Vagina (tissue), 2 donors: ENCODE measurements around the gene VCX3B. TPM values are rescaled to one million over a fixed set of nuclear protein-coding genes. Genes with fewer than 3 reads are reported as not detected.
"Not testable (repeated sequence)": the region's sequence is repeated elsewhere in the genome, so short reads cannot be mapped to it uniquely, and the experiment has no call there.

Experiments
- DNase-seq, 2 donors: peaks; one replicate each; pipeline ENCODE4 v3.0.0-alpha.2; 2017; ENCODE audit errors: extremely low spot score in 2 of 2
- H3K27ac ChIP-seq: fragments of 200-600 bp; sonication (generic); one replicate; pipeline ENCODE4 v1.5.1; 2019
- H3K27me3 ChIP-seq: fragments of 200-600 bp; sonication (generic); one replicate; pipeline ENCODE4 v1.5.1; 2019
- H3K36me3 ChIP-seq, 2 donors: fragments of 200-600 bp; sonication (generic); one replicate each; pipeline ENCODE4 v1.5.1; 2017 to 2019
- H3K4me1 ChIP-seq: fragments of 200-600 bp; sonication (generic); one replicate; pipeline ENCODE4 v1.5.1; 2019
- H3K4me3 ChIP-seq, 2 donors: fragments of 200-600 bp; sonication (generic); 1 replicate in 1 of 2; 2 replicates in 1 of 2; pipeline ENCODE4 v1.5.1; 2016 to 2019
- H3K9me3 ChIP-seq: fragments of 200-600 bp; sonication (generic); one replicate; pipeline ENCODE4 v1.5.1; 2019
- POLR2A ChIP-seq, 2 donors: fragments of 450-650 bp; IDR thresholded peaks; one replicate each; pipeline ENCODE4 v1.6.1; 2017; ENCODE audit warnings: antibody characterized with exemption in 2 of 2, mild to moderate bottlenecking in 2 of 2, moderate library complexity in 2 of 2
- POLR2AphosphoS5 ChIP-seq, 2 donors: sonication (generic); formaldehyde crosslinking; IDR thresholded peaks; one replicate each; pipeline ENCODE4 v1.9.0; 2017; ENCODE audit warnings: antibody characterized with exemption in 2 of 2, mild to moderate bottlenecking in 2 of 2, low read depth in 1 of 2; ENCODE audit not compliant: insufficient read depth in 1 of 2
- intact Hi-C: fragments of 100-400 bp; cut with DNase I; formaldehyde crosslinking; loops from one replicate; pipeline ENCODE4 v1.15.1; 2023
- total RNA-seq: library from RNA; depleted of rRNA; stranded (reverse); fragments of >200 nt; gene quantifications from one replicate; pipeline ENCODE4 v1.2.3, GENCODE V29; 2016
- TF ChIP-seq, protein P1 (sequence below), 3 experiments: fragments of 450-650 bp in 2 of 3; fragments of 200-600 bp in 1 of 3; sonication (generic) in 1 of 3; IDR thresholded peaks; one replicate each; pipeline ENCODE4 v1.5.1; 2017 to 2019; ENCODE audit warnings: antibody characterized with exemption in 3 of 3, mild to moderate bottlenecking in 2 of 3, moderate library complexity in 2 of 3

The VCX3B gene
- total RNA-seq, 1 donor from 2014 or later, result not detected

DNA sequence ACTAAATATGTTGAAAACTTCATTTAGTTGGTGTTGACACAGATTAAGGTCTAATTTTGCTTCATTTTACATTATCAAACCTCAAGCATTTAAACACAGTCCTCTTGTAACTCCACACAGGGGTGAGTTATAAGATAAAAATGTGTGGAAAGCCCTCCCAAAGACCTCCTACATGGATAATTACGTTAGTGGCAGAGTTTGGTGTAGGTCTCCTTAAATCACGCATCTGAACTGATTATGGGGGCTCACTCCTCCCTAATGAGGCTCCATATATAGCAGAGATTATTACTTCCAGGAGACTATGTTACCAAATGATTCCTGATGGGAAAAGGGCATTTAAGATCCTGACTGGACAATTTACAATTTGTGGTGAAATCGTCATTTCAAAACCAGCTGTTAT is 32.2 kb upstream of the VCX3B start:
- no peak for TF ChIP-seq POLR2A (IDR thresholded peaks at IDR 0.05)
- no peak for TF ChIP-seq POLR2AphosphoS5 (IDR thresholded peaks at IDR 0.05; ENCODE audit: insufficient read depth in 1 of 2, low read depth in 1 of 2)
- TF ChIP-seq, protein P1, sequence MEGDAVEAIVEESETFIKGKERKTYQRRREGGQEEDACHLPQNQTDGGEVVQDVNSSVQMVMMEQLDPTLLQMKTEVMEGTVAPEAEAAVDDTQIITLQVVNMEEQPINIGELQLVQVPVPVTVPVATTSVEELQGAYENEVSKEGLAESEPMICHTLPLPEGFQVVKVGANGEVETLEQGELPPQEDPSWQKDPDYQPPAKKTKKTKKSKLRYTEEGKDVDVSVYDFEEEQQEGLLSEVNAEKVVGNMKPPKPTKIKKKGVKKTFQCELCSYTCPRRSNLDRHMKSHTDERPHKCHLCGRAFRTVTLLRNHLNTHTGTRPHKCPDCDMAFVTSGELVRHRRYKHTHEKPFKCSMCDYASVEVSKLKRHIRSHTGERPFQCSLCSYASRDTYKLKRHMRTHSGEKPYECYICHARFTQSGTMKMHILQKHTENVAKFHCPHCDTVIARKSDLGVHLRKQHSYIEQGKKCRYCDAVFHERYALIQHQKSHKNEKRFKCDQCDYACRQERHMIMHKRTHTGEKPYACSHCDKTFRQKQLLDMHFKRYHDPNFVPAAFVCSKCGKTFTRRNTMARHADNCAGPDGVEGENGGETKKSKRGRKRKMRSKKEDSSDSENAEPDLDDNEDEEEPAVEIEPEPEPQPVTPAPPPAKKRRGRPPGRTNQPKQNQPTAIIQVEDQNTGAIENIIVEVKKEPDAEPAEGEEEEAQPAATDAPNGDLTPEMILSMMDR (IDR thresholded peaks at IDR 0.05), result no peak
- Histone ChIP-seq H3K4me1 (no peaks in the 10 kb centered on the region), H3K9me3 (no peaks in the 10 kb centered on the region), H3K36me3 (no peaks in the 10 kb centered on the region), H3K4me3 (no peak overlapping the region), H3K27ac (no peak overlapping the region), H3K27me3 (no peaks in the 10 kb centered on the region)
- intact Hi-C loops, result no loop called here
- DNase-seq, result no peak

DNA sequence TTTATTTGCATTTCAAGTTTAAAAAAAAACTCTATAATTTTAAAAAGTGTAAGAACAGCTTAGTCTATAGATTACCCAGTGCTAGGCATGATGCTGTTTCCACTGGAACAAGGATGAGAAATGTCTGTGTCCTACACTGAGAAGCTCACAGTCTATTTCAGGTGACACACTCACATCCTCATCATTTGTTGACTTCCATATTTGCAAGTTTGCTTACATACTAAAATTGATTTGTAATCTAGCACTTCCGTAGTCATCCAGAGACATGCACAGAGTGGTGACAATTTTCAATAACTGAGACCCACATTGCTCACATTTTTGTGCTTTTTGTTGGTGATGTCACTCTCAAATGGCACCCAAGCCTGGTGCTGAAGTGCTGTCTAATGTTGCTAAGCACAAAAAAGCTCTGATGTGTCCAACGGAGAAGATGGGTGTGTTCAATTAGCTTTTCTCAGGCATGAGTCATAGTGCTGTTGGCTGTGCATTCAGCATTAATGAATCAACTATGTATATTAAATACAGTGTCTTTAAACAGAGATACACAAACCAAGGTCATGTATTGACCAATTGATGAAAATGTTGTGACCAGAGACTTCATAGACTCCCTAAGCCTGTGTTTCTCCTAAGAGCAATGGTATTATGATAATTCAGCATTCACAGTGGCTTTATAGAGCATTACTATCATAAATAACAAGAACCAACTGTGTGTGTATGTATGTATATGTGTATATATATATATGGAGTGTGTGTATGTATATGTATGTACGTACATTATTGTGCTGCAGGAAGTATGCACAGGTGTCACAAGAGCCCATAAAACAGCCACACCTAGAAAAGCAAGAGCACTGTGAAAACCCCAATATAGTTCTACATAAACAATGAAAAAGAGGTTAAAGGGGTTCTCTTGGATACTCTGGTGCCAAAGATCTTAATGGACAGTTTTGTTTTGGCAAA is 31.2 kb upstream of the VCX3B start:
- Histone ChIP-seq H3K27me3 (no peaks in the 10 kb centered on the region), H3K4me1 (no peaks in the 10 kb centered on the region), H3K27ac (no peak overlapping the region), H3K9me3 (no peaks in the 10 kb centered on the region), H3K4me3 (no peak overlapping the region), H3K36me3 (no peaks in the 10 kb centered on the region)
- DNase-seq, result no peak
- TF ChIP-seq, protein P1 (IDR thresholded peaks at IDR 0.05), result no peak
- TF ChIP-seq POLR2AphosphoS5 (IDR thresholded peaks at IDR 0.05; ENCODE audit: insufficient read depth in 1 of 2, low read depth in 1 of 2), result no peak
- no peak for TF ChIP-seq POLR2A (IDR thresholded peaks at IDR 0.05)
- intact Hi-C loops, result no loop called here

DNA sequence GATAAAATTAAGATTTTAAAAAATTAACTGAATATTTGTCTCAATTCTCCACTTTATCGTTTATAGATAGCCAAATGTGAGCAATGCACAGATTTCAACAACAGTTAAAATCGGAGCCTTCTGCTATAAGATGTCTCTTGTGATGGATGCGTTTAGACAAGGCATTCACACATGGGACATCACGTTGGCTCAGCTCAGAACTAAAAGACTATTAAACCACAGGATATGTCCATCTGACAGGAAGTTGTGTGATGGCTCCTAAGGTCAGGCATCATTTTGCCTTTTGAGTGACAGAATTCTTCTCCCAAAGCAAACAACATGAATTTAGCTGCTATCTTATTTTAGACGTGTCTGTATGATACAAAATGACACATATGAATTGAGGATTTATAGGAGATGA is 17.3 kb upstream of the VCX3B start:
- TF ChIP-seq, protein P1 (IDR thresholded peaks at IDR 0.05), result no peak
- TF ChIP-seq POLR2AphosphoS5 (IDR thresholded peaks at IDR 0.05; ENCODE audit: insufficient read depth in 1 of 2, low read depth in 1 of 2), result no peak
- no peak for TF ChIP-seq POLR2A (IDR thresholded peaks at IDR 0.05)
- Histone ChIP-seq H3K4me3 (no peak overlapping the region), H3K36me3 (no peaks in the 10 kb centered on the region), H3K4me1 (no peaks in the 10 kb centered on the region), H3K27me3 (no peaks in the 10 kb centered on the region), H3K9me3 (no peaks in the 10 kb centered on the region), H3K27ac (no peak overlapping the region)
- intact Hi-C loops, result no loop called here
- no peak for DNase-seq

DNA sequence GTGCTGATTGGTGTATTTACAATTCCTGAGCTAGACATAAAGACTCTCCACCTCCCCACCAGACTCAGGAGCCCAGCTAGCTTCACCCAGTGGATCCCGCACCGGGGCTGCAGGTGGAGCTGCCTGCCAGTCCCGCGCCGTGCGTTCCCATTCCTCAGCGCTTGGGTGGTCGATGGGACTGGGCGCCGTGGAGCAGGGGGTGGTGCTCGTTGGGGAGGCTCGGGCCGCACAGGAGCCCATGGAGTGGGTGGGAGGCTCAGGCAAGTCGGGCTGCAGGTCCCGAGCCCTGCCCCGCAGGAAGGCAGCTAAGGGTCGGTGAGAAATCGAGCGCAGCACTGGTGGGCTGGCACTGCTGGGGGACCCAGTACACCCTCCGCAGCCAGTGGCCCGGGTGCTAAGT is 12.3 kb upstream of the VCX3B start:
- intact Hi-C loops, DNase-seq: not testable (repeated sequence)

DNA sequence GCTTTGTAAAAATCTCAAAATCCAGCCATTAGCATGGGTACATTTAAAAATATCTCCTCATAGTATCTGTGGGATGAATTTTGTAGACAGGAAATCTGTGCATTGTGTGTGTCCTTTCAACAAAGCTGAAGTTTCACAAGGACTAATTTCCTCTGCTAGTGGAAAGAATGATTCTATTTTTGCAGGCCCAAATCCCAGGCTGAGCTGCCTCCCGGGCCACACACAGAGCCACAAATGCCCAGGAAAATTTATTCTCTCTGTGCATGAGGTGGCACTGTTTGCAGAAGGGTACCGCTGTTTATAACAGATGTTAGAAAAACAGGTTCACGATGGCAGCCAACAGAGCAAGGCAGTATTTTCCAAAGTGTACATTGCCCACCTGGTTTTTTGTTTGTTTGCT is 11.0 kb upstream of the VCX3B start:
- no peak overlapping the region for H3K27ac ChIP-seq
- TF ChIP-seq, protein P1 (IDR thresholded peaks at IDR 0.05), result no peak
- no peak for DNase-seq
- no peaks in the 10 kb centered on the region for H3K9me3 ChIP-seq
- H3K4me3 ChIP-seq, result no peak overlapping the region
- H3K27me3 ChIP-seq, result no peaks in the 10 kb centered on the region
- no peaks in the 10 kb centered on the region for H3K4me1 ChIP-seq
- intact Hi-C loops, result no loop called here
- H3K36me3 ChIP-seq, result no peaks in the 10 kb centered on the region

More for the DNA sequence above, 12.3 kb upstream of the VCX3B start:
- not testable (repeated sequence) for H3K4me1 ChIP-seq, H3K27me3 ChIP-seq, H3K36me3 ChIP-seq, H3K9me3 ChIP-seq, H3K4me3 ChIP-seq, H3K27ac ChIP-seq
